GM18498 (cell line): Measurements from ENCODE around the gene PPP1R1C.
"Not testable (repeated sequence)": the region's sequence is repeated elsewhere in the genome, so short reads cannot be mapped to it uniquely, and the experiment has no call there.

Experiments used
- ATAC-seq: cut with Tn5 transposase; IDR thresholded peaks from one replicate; pipeline ENCODE4 v1.9.1; 2021; ENCODE audit warnings: mild to moderate bottlenecking, moderate library complexity; ENCODE audit not compliant: unreplicated experiment

Gene PPP1R1C

DNA sequence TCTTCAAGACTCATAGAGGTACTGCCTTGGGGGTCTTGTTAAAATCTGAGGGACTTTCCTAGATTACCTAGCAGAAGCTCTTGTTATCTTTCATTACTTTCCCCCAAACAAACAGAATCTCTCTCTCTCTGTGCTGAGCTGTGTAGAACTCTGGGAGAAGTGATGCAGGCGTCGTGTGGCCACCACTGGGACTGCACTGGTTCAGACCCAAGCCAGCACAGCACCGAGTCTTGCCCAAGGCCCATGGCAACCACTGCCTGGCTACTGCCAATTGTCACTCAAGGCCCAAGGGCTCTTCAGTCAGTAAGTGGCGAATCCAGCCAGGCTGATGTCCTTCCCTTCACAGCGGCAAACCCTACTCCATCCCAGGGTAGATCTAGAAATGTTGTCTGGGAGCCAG, 28.6 kb downstream of the PPP1R1C start:
- ATAC-seq, result no peak

DNA sequence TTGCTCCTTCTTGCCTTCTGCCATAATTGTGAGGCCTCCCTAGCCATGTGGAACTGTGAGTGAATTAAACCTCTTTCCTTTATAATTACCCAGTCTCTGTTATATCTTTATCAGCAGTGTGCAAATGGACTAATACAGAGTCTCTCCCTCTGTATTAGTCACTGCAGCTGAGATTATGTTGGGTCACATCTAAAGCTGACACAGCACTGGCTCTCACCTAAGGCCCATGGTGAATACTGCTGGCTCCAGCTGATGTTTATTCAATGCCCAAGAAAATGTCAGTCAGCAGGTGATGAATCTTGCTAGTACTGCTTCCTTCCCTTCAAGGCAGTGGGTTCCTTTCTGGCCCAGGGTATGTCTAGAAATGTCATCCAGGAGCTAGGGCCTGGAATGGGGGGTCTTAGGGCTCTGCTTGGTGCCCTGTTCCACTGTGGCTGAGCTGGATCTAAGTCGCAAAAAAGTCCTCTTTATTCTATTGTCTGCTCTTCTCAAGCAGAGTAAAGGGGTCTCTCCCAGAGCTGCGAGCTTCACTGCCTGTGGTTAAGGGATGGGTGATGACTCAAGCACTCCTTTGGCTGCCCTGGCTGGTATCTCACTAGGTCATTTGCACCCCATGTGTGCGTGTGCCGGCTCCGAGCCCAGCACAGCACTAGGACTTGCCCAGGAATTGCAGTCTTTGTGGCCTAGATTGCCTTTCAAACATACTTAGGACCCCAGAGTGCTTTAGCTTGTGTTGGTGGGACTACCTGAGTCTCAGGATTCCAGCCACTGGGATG, 29.9 kb downstream of the PPP1R1C start:
- no peak for ATAC-seq

DNA sequence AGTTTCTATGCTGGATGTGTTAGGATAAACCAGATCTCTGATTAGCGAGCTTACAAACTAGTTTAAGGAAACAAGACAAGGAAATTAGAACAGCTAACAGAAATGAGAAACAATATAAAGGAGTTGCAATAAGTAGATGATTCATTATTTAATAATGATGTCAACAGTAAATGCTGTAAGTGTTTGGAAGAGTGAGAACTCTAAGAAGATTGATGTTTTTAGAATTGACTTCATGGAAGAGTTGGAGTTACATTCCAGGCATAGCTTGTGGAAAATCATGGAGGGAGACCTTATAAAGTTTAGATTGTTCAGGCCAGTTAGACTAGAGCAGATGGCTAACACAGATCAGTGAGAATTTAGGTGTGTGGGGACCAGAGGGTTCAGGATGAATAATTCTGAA, 32.6 kb downstream of the PPP1R1C start:
- no peak for ATAC-seq

DNA sequence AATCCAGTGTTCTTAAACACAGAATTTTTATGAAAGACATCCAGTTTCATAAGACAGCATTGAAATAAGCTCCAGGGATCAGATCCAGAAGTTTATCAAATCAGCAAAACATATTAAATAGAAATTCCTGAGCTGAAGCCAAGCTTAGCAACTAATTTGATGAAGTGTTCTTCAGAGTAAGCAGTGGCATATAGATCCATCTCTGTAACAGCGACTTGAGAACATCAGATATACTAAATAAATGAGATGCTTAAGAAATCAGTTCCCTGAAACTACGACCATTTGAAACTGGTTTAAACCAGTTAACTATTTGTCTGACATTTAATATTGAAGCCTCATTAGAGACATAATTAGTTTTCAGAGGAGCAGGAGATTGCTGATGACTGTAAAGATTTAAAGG, 34.1 kb downstream of the PPP1R1C start:
- ATAC-seq, result no peak

DNA sequence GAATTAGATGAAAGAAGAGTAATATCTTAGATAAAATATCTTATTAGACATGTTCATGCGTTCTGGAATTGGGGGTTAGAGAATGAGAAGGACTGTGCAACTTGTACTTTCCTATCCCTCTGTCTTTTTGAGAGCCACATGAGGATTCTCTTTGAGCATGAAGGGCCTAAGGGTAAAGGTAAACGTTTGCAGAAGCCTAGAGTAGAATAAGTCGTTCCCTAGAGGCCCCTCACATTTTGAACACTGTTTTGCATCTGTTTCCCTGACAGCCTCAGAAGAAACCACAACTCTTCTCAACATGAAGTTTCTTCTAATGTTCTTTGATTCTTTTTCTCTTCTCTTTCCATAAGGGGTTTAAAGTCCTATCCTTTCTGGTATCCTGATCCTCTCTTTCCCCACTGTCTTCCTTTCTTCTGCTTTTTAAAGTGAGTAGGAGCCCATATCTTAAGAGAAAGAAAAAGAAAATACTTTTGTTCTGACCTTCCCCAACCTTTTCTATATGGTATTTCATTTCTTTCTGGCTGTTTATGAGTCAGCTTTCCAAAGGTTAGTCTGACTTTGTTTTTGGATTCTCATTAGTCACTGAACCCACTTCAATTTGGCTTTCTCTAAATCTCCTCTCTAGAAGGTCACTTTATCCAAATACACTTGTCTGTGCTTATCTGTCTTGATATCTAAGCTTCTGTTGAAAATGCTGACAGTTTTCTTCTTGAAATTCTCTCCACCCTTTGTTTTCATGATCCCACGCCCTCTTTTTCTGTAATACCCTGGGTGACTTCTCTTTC, 34.8 kb downstream of the PPP1R1C start:
- no peak for ATAC-seq

DNA sequence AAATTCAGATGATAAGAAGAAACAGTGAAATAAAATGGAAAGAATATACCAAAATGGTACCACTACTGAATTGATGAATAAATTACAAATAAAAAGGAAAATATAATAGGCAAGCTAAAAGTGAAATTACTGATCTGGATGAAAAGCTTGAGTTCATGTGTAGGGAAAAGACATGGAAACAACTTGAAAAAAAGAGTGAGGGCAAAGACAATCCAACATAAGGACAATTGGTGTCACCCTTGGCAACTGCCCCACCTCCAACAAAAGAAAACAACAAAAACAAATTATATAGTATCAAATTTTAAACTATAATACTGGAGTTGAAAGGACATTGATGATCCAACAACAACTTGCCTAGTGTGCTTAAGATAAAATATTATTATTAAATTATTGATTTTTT, 37.6 kb downstream of the PPP1R1C start:
- no peak for ATAC-seq

DNA sequence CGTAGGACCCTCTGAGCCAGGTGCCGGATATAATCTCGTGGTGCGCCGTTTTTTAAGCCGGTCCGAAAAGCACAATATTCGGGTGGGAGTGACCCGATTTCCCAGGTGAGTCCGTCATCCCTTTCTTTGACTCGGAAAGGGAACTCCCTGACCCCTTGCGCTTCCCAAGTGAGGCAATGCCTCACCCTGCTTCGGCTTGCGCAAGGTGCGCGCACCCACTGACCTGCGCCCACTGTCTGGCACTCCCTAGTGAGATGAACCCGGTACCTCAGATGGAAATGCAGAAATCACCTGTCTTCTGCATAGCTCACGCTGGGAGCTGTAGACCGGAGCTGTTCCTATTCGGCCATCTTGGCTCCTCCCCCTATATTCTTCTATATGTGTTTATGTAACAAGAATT, 45.2 kb downstream of the PPP1R1C start:
- not testable (repeated sequence) for ATAC-seq

DNA sequence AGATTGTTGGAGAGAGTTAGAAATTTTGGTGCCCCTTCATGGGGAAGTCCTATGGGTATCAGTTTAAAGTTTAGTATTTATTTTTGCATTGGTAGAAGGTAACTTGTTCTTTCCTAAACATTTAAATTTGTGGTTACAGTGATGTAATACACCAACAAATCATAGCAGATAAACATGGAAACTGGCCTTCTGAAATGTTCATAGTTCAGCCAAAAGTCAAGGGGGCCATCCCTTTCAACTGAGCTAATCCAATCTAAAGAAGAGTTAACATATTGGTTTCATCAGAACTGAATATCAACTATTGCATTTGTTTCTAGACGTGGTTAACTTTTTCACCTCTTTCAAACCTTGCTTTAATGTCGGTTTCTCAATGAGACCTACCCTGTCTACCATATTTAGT, 46.3 kb downstream of the PPP1R1C start:
- no peak for ATAC-seq

DNA sequence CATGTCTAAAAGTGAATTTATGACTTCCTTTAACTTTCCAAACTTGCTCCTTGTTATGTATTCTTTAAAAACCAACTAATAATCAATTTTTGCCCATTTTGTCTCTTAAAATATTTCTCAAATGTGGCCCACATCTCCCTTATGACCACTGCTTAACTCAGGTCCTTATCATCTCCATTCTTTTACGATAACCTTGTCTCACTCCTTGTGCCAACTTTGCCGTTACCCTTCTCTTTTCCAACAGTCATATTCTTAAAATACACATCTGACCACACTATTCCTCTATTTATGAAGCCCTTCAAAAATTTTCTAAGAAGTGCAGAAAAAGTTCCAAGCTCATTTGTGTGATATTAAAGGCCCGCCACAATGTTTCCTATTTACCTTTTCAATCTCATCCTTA, 47.8 kb downstream of the PPP1R1C start:
- no peak for ATAC-seq

DNA sequence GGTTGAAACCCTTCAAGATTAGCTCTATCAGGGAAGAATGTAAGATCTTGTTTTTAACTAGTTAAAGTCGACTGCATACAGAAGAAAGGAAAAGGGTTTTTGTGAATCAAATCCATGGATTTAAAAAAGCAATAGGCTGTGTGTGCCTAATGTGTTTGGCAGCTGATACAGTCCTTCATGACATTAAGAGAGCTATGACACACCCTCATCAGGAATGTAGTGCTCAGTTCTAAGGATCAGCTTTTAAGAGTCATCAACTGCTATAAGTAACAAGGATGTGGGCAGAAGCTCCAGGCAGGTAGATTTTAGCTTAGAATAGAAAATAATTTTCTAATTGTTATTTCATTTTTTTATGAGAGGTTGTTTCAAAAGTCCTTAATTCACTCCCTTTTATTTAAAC, 52.9 kb downstream of the PPP1R1C start:
- ATAC-seq, result no peak

DNA sequence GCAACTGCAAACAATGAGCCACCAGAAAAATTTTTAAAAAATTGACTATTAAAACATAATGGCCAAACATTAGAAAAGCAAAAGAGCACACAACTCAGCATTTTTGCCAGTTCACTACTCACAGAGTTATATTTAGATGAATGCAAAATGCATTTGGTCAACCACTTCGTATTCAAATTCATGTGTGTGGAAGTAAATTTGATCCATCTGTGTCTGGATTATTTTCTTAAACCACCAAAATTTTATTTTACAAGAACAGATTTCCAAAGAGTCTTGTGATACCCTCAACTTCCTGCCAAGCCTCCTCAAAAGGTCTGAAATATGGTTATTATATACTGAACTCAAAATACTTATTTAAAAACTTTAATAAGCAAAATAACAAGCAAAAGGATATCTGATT, 57.4 kb downstream of the PPP1R1C start:
- no peak for ATAC-seq

DNA sequence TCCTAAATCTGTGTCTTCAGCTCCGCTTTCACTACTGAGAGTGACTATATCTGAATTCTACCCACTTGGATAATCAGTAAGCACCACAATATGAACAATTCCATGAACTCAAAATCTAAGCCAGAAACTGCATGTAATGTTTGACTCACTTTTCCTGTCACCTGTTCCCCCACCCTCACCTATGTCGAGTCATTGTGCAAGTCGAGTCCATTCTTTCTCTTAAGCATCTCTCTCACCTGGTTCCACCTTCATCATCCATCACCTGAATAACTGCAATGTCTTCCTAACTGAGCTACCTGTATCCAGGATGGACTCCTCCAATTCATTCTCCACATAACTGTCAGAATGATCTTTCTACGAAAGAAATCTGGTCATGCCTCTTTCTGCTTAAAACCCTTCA, 58.2 kb downstream of the PPP1R1C start:
- ATAC-seq, result no peak

DNA sequence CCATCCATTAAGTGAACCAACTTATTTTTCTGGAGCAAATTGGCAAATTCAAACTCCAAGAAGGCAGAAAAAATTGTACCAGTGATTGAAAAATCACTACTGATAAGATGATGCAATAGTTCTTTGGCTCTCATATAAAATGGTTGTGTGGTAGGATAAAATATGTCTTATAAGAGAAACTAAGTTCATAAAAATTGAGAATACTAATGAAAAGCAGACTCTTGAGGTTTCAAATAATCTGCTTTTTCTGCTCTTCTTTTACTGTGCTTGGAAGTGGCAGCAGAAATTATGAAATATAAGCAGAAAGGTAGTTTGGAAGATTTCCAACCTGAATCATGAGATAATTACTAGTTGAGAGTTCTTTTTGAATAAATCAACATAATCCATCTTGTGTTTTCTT, 61.9 kb downstream of the PPP1R1C start:
- ATAC-seq, result no peak

DNA sequence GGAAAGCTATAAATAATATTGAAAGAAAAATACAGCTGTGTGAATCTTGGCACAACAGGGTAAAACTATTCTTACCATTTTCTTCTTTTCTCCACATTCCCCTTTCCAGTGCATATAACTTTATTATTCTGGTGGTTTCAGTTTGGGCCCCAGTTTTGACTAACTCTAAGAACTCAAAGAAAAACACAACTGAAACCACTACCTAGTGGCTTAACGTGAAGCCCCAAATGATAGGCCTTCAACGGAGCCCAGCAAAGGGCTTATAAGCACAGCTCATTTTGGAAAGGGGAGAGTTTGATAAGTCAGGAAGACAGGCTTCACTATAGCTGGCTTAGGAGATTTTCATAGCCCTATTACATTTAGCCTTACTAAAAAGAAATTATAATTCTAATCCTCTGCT, 62.4 kb downstream of the PPP1R1C start:
- ATAC-seq, result no peak

DNA sequence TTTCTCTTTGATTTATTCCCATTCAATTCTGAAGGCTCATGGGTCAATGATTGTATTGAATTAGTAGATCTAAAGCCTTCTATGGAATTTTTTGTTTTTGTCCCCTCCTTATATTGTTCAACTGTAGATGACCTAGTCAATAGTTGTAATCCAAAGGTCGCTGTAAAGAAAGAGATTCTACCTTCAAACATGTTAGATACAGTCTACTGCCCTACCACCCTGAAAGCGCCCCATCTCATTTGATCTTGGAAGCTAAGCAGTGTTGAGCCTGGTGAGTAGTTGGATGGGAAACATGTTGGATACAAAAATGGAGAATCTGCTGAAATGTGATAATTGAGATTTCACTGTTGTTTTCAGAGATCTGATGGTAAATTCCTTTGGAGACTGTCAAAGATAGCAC, 63.0 kb downstream of the PPP1R1C start:
- ATAC-seq, result no peak

DNA sequence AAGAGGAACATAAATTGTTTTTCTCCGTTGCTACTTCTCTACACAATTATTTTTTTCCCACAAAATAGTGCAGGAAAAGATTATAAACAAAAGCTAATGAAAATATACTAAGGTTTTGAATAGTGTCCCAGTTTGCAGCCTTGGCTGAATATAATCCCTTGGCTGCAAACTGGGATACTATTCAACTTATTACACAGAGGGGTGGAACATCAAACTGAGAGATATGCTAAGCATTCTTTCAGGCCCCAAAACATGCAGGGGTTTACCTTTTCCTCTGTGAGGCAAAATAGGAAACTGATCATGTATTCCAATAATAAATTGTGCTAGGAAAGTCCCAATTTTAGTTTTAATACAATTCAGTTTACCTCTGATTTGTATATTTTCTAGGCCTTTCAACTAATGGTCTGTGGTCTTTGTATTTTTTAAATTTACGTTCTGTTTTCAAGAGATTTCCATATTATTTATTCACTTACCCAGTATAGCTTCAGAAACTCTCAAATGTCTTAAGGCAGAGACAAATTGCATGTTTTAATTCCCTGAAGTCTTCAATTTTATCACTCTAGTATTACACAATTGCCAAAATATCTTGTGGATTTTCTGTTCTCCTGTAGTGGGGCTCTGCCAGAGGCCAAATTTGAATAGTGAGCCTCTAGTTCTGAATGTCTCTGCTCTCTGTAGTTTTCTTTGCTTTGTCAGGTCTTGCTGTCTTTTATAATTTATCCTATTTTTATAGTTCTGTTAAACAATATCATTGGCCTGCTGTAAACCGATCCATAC, 63.9 kb downstream of the PPP1R1C start:
- no peak for ATAC-seq

DNA sequence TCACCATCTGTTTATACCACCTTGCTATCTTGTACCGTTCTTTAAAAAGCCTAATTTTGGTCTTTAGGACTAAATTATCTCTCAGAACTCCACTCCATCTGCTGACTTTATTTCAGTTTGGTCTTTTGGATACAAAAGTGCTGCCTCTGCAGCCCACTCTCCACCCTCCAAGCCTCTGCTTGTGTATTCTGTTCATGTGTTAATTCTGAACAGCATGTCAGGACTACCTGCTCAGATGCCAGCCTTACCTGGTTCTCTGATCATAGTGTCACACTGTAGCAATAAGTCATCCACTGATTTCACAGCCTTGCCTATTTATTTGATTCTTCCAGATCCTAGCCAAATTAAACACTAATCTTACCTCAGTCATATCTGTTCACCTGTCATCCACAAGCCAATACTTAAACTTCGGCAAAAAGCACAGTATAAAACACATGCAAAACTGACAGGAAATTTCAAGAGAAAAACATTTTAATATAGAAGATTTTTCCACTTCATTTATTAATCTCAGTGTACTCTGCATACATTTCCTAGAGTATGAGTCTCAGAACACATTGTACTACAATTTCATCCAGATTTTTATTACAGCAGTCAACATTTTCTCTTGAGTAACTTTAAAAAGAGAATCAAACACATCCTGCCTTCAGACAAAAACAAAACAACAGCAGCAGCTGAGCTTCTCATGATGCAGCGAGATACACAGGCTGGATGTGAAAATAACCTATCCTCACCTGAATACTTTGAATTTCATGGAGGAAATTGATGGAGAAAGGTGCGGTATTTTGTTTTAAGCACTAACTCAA, 64.9 kb downstream of the PPP1R1C start:
- no peak for ATAC-seq

DNA sequence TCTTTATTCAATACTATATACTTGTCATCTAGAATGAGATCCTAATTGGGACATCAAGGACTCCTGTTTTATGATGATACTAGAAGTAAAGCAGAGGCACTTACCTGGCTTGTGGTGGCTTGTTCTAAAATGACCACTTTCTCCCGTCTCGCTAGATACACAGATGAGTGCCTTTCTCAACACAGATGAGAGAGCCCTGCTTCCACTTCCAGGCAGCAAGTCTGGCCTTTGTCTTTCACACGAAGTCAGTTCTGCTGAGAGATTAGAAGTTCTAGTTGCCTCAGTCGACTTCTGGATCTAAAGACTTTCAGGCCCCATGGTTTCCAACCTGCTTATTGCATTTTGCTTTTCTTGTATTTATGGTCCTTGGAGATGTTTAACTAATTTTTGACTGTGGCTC, 70.3 kb downstream of the PPP1R1C start:
- no peak for ATAC-seq

DNA sequence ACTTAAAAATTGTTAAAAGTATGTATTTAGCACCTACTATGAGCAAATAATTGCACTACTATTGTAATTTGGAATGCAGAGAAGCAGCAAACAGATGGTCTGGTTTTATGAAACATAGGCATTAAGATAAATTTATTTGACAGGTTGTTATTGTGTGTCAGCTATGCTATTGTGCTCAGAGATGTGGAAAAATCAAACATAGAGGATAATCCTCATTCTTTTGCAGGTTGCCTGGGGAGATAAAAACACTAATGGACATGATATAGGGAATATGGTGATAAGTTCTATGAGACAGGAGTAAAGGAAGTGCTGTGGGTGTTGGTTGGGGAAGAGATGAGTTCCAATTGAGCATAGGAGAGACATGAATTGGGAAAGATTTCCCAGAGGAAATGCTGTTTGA, 71.3 kb downstream of the PPP1R1C start:
- no peak for ATAC-seq

DNA sequence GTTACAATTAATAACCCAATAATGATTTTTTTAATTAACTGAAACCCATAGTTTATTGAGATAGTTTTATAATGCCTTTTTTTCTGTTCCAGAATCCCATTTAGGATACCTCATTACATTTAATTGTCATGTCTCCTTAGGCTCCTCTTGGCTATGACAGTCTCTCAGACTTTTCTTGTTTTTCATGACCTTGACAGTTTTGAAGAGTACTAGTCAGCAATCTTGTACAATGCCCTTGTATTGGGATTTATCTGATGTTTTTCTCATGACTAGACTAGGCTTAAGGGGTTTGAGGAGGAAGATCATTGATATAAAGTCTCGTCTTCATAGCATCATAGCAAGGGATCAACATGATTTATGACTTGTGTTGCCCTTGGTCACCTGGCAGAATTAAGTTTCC, 72.4 kb downstream of the PPP1R1C start:
- no peak for ATAC-seq

DNA sequence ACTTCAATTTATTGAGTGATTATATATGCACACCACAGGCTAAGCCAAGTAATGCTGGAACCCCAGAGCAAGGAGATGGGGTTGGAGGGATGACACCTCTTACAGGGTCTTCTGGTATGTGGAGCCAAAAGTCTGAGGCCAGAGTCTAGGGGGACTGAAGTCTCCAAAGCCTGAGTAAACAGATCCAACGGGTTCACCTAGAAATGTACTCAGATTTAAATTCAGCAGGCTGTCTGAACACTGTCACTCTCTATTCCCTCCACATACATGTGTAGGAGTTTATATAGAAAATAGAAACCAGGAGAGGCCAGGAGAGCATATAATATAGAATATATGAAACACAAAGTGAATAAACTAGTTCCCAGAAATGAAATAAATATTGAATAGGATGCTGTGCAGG, 76.1 kb downstream of the PPP1R1C start:
- no peak for ATAC-seq
